ENCODE measurements around the gene HBEGF.

HBEGF gene, protein sequence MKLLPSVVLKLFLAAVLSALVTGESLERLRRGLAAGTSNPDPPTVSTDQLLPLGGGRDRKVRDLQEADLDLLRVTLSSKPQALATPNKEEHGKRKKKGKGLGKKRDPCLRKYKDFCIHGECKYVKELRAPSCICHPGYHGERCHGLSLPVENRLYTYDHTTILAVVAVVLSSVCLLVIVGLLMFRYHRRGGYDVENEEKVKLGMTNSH

GRCh38 chr5:140346348-140347221 is at the start of gene HBEGF:
Gene HBEGF, minus strand, starts transcription at chr5:140346603. Its CDS starts 275 bp downstream, at chr5:140346328.
- no peak for DNase-seq (ENCODE audit: low spot score)

- no peak for DNase-seq (ENCODE audit: low spot score)
Observed at GRCh38 chr5:140393738-140394137, 47.3 kb upstream of the HBEGF start.

GRCh38 chr5:140391732-140392131 is 45.3 kb upstream of the HBEGF start:
- DNase-seq (ENCODE audit: low spot score), result no peak

DNA sequence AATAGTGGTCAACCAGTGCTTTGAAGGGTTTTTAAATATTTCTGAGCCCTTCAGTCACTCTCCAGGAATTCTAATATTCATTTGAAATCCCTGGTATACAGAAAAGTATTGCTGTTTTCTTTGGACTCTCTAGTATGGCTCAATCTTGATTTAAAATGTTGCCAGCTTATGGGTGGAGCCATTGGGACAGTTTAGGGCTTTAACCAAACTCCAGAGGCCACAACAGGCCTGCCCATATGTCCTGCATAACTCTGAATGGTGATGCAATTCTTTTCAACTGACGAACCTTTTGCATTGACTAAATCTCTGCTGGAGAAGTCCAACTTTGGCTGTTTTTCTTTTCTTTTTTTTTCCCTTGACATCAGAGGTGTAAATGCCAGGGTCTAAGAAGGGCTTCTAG is 44.9 kb upstream of the HBEGF start:
- DNase-seq (ENCODE audit: low spot score), result no peak

- no peak for DNase-seq (ENCODE audit: low spot score)
Observed at GRCh38 chr5:140388052-140388451, 41.6 kb upstream of the HBEGF start.

- DNase-seq (ENCODE audit: low spot score), result no peak
Observed at GRCh38 chr5:140383300-140383699, 36.9 kb upstream of the HBEGF start.

GRCh38 chr5:140382866-140383265 is 36.5 kb upstream of the HBEGF start:
- no peak for DNase-seq (ENCODE audit: low spot score)

GRCh38 chr5:140381972-140382371 is 35.6 kb upstream of the HBEGF start:
- no peak for DNase-seq (ENCODE audit: low spot score)

GRCh38 chr5:140381351-140381750 is 34.9 kb upstream of the HBEGF start:
- no peak for DNase-seq (ENCODE audit: low spot score)

DNA sequence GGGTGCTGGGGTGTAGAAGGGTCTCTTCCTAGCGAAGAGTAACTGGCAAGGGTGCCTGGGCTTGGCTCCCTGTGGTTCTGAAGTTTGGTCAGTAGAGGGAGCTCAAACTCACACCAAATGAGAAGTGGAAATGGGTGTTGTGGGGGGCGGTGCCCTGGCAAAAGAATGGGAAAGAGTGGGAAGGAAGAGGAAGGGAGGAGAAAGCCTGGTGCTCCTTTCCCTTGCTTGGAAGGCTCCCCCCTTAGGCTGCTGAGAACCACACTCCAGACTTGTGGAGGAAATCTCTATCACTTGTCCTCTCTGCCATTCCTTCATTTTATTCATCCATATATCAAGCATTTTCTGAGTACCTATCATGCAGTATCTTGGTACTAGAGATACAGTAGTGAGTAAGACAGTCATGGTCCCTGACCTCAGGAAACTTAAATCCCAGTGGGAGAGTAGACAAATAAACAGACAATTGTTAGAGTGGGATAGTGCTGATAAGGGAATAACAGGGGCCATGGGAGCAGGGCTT is 26.6 kb upstream of the HBEGF start:
- peak; percentile 61 for DNase-seq (ENCODE audit: low spot score)

GRCh38 chr5:140371356-140372151 is 25.2 kb upstream of the HBEGF start:
- DNase-seq (ENCODE audit: low spot score), result no peak

GRCh38 chr5:140367256-140368013 is 21.0 kb upstream of the HBEGF start:
- no peak for DNase-seq (ENCODE audit: low spot score)

DNA sequence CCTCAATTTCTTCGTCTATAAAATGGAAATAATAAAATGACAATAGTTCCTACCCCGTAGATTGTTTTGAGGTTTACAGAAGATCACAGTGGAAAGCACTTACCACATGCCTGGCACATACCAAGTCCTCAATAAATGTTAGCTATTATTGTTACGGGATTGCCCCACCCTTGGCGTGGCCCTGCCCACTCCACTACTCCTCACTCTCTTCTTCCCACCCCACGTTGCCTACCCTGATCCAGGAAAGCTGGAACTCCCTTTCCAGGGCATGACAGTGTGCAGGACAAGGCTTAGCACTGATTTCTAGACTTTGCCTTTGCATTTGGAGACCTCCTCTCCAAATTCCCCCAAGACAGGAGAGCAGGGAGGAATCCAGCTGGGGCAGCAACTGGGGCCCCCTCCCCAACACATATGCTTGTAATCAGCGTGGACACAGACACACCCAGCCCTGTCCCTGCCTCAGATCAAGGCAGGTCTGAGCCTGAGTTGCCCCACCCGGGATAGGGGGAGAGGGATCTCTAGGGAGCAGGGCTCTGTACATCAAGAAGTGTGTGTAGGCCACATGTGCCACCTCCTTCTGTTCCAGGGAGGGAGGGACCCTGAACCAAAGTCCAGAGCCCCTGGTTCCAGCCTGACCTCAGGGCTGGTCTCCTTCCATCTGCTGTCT is 20.3 kb upstream of the HBEGF start:
- no peak for DNase-seq (ENCODE audit: low spot score)

DNA sequence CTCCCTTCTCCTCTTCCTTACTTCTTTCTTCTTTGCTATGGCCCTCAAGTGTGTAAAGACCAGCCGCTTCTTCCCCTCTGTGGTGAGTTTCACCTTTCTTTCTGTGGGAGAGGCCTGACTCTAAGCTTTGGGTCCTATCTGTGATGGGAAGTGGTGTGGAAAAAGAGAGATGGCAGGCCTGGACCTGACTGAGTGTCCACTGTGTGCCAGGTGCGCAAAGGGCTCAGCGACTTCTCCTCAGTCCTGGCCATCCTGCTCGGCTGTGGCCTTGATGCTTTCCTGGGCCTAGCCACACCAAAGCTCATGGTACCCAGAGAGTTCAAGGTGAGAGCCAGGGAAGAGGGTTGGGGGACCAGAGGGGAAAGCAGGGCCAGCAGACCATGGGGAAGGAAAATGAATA is 19.5 kb upstream of the HBEGF start:
- DNase-seq (ENCODE audit: low spot score), result no peak

GRCh38 chr5:140365282-140365681 is 18.9 kb upstream of the HBEGF start:
- DNase-seq (ENCODE audit: low spot score), result no peak

- DNase-seq (ENCODE audit: low spot score), result no peak
Observed at GRCh38 chr5:140364472-140364765, 18.0 kb upstream of the HBEGF start.

- no peak for DNase-seq (ENCODE audit: low spot score)
Observed at GRCh38 chr5:140363631-140364471, 17.4 kb upstream of the HBEGF start.

DNA sequence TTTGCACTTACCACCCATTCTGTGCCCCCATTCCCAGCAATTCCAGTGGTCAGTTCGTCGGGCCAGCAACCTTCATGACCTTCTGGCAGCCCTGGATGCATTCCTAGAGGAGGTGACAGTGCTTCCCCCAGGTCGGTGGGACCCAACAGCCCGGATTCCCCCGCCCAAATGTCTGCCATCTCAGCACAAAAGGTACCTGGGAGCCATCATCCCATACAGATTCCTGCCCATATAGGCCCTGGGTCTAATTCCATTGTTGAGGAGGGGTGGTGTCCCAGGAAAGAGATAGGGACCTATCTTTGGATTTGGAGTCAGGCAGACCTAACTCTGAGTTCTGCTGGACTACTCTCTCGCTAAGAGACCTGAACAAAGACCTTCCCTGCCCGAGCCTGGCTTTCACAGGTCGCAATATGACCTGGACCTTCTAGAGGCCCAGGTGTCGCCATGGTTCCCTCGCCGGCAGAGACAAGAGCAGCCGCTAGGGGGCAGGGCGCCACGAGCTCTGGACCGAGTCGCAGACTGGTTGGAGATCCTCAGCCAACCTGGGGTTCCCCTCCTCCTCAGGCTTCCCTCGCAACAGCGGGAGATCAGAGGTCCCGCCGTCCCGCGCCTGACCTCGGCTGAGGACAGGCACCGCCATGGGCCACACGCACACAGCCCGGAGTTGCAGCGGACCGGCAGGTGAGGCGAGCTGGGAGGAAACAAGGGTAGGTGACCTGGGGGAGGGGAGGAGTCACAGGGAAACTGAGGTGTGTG is 16.6 kb upstream of the HBEGF start:
- DNase-seq (ENCODE audit: low spot score), result peak; percentile 60

DNA sequence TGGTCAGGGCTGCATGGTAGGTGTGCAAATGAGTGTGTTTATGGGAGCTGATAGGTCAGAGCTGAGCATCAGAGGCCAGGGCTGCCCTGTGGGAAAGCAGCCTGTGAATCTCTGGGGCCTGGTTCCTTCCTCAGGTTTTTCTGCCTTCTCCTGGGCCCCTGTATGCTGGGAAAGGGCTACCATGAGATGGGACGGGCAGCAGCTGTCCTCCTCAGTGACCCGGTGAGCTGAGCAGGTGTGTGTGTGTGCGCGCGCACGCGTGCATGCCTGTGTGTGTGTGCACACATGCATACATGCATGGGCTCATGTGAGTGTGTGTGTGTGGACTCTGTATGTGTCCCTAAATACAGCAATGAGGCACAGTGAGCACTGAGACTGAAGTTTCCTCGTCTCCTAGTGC is 15.9 kb upstream of the HBEGF start:
- DNase-seq (ENCODE audit: low spot score), result no peak

GRCh38 chr5:140361901-140362300 is 15.5 kb upstream of the HBEGF start:
- no peak for DNase-seq (ENCODE audit: low spot score)
